ENCODE measurements around the gene C2CD4C.
"Not testable (repeated sequence)": the region's sequence is repeated elsewhere in the genome, so short reads cannot be mapped to it uniquely, and the experiment has no call there.

Gene C2CD4C

GRCh38 chr19:397941-398706, 10.8 kb downstream of the C2CD4C start:
- DNase-seq, result no peak

- DNase-seq, result no peak
Measured at GRCh38 chr19:397321-397720, 11.6 kb downstream of the C2CD4C start.

GRCh38 chr19:395467-395866, 13.5 kb downstream of the C2CD4C start:
- DNase-seq, result no peak

- not testable (repeated sequence) for DNase-seq
Measured at GRCh38 chr19:394857-395256, 14.1 kb downstream of the C2CD4C start.

- DNase-seq, result not testable (repeated sequence)
Measured at GRCh38 chr19:393560-393959, 15.4 kb downstream of the C2CD4C start.

GRCh38 chr19:392375-392970, 16.5 kb downstream of the C2CD4C start:
- DNase-seq, result no peak

DNA sequence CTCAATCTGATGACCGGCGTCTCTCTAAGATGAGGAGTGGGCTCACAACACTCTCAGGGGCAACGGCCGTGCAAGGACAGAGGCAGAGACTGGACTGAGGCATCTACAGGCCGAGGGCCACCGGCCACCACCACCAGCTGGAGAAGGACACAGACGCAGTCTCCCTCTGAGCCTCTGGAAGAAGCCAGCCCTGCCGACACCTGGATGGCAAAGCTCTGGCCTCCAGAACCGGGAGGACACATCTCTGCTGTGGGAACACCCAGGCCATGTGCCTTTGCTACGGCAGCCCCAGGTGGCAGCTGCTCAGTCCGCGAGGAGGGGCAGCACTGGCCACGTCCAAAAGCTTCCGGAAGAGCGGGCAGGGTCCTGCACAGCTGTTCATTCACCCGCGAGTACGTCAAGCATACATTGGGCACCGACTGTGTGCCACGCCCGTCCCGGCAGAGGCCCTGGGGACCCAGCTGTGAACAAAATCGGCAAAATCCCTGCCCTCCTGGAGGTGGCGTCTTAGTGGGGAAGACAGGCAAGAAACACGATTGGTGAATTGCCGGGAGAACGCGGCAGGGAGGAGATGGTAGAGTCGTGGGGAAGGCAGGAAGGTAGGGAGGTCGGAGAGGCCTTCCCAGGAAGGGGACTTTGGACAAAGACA, 17.1 kb downstream of the C2CD4C start:
- no peak for DNase-seq

- no peak for DNase-seq
Measured at GRCh38 chr19:391207-391557, 17.8 kb downstream of the C2CD4C start.

GRCh38 chr19:390386-391206, 18.4 kb downstream of the C2CD4C start:
- DNase-seq, result no peak

- no peak for DNase-seq
Measured at GRCh38 chr19:389935-390289, 19.0 kb downstream of the C2CD4C start.

DNA sequence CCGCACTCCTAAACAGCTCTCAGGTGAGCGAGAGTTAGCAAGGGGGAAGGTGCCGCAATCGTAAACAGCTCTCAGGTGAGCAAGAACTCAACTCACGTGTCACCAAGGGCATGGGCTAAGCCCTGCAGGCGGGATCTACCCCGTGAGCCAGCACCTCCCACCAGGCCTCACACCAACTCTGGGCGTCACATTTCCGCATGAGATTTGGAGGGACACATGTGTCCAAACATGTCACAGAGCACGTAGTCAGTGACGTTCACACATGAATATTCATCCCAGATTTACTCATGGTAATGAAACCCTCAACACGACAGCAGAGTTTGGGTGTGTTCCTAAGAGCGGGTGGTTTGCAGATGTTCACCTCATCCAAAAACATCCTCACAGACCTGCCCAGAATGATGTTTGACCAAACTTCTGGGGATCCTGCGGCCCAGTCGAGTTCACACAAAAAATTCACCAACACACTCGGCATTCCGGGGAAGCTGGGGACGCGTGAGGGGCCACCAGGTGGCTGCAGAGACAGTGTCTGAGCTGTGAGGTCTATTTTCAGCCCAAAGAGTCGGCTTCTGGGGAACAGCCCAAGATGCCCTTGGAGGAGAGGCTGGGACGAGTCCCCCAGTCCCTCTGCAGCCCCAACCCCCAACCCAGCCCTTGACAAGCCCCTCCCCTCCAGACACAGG, 19.6 kb downstream of the C2CD4C start:
- DNase-seq, result no peak

GRCh38 chr19:388691-389090, 20.3 kb downstream of the C2CD4C start:
- no peak for DNase-seq

DNA sequence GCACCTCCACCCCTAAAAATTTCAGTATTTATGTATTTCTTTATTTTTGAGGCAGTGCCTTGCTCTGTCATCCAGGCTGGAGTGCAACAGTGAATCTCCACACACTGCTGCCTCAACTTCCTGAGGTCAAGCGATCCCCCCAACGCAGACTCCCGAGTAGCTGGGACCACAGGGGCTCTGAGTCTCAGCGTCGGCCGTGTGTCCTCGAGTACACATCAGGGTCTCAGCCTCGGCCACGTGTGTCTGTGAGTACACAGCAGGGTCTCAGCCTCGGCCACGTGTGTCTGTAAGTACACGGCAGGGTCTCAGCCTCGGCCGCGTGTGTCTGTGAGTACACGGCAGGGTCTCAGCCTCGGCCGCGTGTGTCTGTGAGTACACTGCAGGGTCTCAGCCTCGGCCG, 21.2 kb downstream of the C2CD4C start:
- DNase-seq, result no peak

DNA sequence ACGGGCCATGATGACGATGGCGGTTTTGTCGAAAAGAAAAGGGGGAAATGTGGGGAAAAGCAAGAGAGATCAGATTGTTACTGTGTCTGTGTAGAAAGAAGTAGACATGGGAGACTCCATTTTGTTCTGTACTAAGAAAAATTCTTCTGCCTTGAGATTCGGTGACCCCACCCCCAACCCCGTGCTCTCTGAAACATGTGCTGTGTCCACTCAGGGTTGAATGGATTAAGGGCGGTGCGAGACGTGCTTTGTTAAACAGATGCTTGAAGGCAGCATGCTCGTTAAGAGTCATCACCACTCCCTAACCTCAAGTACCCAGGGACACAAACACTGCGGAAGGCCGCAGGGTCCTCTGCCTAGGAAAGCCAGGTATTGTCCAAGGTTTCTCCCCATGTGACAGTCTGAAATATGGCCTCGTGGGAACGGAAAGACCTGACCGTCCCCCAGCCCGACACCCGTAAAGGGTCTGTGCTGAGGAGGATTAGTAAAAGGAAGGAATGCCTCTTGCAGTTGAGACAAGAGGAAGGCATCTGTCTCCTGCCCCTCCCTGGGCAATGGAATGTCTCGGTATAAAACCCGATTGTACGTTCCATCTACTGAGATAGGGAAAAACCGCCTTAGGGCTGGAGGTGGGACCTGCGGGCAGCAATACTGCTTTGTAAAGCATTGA, 22.2 kb downstream of the C2CD4C start:
- not testable (repeated sequence) for DNase-seq

GRCh38 chr19:386189-386588, 22.8 kb downstream of the C2CD4C start:
- DNase-seq, result not testable (repeated sequence)

DNA sequence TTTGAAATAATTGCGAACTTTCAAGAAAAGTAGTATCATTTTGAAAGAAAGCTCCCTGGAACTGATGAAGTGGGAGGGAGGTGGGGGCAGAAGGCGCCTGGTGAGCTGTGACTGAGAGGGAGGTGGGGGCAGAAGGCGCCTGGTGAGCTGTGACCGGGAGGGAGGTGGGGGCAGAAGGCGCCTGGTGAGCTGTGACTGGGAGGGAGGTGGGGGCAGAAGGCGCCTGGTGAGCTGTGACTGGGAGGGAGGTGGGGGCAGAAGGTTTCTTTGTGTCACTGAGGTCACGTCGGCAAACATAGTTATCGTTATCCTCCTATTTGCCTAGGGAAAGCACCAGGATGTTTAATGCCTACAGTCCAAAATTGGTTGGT, 24.2 kb downstream of the C2CD4C start:
- no peak for DNase-seq

DNA sequence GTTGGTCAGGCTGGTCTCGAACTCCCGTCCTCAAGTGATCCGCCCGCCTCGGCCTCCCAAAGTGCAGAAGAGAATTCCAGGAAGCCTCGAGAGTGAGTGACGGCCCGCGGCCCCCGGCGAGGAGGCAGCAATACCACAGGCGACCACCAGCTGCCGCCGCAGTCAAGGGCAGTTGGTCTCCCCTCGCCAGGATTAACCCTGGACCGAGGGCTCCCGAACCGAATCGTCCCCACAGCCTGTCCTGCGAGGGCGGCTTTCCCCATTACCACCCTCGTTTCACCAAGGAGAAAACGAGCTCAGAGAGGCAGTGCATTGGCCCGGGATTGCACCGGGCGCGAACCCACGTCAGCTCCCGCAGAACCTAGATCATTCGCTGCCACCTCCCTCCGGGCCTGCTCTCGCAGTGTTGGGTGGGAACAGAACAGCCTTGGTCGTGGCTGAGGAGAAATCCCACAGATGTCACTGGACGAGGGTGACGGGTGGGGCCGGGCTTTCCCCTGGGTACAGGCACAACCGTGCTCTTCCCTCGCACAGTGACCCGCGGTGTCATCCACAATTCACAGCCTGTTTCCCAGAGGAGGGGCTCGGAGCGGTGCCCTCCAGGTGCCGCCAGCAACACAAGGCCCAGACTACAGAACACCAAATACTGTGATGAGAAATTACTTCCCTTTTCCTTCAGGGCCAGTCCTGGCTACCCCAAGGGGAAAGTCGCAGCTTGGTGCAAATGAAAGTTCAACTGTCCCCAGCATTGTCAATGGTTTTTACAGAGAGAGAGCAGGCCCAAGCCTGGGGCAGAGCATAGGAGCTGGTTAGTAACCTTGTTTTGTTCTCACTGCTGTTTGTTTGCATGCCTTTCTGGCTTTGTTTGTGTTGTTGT, 24.8 kb downstream of the C2CD4C start:
- peak; percentile 24 for DNase-seq

GRCh38 chr19:383040-383439, 25.9 kb downstream of the C2CD4C start:
- DNase-seq, result no peak

- DNase-seq, result peak; percentile 21
Measured at GRCh38 chr19:382578-382977, 26.4 kb downstream of the C2CD4C start.

DNA sequence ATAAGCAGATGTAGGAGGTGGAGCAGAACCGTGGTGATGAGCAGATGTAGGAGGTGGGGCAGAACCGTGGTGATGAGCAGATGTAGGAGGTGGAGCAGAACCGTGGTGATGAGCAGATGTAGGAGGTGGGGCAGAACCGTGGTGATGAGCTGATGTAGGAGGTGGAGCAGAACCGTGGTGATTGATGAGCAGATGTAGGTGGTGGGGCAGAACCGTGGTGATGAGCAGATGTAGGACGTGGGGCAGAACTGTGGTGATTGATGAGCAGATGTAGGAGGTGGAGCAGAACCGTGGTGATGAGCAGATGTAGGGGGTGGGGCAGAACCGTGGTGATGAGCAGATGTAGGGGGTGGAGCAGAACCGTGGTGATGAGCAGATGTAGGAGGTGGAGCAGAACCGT, 27.0 kb downstream of the C2CD4C start:
- DNase-seq, result not testable (repeated sequence)

DNA sequence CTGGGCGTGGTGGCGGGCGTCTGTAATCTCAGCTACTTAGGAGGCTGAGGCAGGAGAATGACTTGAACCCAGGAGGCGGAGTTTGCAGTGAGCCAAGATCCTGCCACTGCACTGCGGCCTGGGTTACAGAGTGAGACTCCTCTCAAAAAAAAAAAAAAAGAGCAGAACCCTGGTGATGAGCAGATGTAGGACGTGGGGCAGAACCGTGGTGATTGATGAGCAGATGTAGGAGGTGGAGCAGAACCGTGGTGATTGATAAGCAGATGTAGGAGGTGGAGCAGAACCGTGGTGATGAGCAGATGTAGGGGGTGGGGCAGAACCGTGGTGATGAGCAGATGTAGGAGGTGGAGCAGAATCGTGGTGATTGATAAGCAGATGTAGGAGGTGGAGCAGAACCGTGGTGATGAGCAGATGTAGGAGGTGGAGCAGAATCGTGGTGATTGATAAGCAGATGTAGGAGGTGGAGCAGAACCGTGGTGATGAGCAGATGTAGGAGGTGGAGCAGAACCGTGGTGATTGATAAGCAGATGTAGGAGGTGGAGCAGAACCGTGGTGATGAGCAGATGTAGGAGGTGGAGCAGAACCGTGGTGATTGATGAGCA, 28.2 kb downstream of the C2CD4C start:
- not testable (repeated sequence) for DNase-seq
